Raji (cell line): ENCODE results near the gene FAM83D.

Source experiments
- POLR2A ChIP-seq: IDR thresholded peaks from 2 replicates; pipeline ENCODE4 v1.6.1; 2011; ENCODE audit warnings: low read depth, low read length, control low read depth; ENCODE audit not compliant: insufficient read depth

FAM83D gene

DNA sequence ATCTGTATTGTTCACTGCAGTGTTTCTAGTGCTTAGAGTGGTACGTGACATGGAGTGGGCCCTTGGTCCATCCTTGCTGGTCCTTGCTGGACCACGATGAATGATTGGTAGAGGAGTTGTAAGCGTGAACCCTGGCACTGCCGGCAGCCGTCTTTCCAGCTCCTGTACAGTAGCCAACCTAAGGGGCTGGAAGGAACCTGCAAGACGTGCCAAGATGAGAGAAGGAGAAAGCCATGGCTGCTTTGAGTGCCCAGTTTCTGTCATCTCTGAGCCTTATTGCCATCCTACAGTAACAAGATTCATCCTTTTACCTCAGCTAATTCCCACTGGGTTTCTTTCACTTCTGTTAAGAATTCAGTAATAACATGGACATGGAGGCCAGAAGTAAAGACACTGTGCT lies 41.9 kb downstream of the FAM83D start:
- TF ChIP-seq POLR2A: no peak

DNA sequence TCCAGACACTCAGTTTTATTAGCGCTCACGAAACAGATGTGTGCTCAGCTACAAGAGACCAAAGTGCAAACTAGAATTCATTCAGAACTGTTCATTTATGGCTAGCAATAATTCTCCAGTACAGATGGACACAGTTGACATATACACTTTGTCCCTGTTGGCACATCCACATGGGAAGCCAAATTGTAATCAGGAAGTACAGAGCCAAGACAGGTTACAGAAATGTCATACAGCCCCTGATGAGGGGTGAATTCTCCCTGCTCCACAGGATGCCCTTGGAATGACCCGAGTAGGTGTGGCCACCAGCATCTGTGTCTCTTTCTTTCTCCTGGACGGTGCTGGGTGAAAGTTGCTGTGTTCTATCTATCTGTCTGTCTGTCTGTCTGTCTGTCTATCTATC lies 43.5 kb downstream of the FAM83D start:
- no peak for TF ChIP-seq POLR2A

DNA sequence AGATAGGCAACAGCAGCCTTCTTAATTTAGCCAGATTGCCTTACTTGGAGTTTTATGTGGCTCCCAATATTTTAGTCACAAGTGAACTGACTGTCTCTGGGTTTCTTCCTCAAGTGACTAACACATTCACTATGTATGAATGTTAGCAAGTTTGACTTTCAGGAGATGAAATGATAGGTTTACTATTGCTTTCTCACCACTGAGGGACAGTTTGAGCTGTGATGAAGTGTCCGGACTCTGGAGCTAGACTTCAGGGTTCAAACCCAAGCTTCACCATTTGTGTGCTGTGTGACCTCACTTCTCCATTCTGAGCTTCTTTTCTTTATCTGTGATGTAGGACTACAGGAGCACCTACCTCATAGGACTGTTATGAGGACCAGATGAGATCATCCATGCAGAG lies 44.1 kb downstream of the FAM83D start:
- no peak for TF ChIP-seq POLR2A

DNA sequence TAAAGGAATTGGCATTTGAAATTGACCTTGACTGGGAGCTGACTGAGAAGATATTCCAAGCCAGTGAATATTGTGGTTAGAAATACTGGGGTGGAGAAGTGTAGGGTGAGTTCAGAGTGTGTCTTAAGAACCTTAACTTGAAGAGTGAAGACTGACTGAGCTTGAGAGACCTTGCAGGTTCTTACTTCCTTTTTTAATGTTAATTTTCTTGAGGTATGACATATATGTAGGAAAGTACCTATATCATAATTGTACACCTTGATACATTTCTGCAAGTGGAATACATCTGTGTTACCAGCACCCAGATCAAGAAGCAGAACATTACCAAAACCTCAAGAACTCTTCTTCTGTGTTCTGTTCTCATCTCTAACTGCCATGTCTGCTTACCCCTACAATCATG lies 46.9 kb downstream of the FAM83D start:
- no peak for TF ChIP-seq POLR2A

DNA sequence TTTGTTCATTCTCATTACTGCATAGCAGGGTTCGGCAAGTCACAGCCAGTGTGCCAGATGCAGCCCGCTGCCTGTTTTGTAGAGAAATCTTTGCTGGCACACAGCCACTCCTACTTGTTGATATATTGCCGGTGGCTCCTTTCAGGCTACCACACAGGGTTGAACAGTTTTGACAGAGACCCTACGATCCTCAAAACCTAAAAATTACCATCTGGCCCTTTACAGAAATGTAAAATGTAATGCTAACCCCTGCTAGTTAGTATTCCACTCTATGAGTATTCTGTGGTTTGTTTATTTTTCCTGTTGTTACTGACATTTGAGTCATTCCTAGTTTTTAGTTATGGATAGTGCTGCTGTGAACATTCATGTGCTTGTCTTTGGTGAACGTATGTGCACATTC lies 47.4 kb downstream of the FAM83D start:
- TF ChIP-seq POLR2A: no peak

DNA sequence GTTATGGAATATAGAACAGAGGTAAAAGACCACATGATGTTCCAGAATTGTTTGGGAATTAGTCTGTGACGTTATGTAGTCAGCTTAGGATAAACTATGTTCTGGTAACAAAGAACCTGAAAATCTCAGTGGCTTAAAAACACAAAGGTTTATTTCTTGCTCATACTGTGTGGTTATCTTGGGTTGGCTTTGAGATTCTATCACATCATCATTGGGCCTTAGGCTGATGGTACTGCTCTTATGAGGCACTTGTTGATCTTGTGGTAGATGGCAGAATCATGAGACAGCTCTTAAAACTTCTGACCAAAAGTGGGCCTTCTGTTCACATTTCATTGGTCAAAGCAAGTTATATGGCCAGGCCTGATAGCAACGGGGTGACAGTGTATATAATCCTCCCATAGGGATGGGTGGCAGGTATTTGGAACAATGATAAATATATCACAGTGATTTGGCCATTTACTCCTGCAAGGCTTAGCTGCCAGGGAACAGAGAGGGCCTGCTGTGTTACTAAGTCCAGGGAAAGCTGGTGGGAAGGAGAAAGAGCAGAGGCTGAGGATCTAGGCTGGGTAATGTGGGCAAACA lies 49.4 kb downstream of the FAM83D start:
- TF ChIP-seq POLR2A: no peak

DNA sequence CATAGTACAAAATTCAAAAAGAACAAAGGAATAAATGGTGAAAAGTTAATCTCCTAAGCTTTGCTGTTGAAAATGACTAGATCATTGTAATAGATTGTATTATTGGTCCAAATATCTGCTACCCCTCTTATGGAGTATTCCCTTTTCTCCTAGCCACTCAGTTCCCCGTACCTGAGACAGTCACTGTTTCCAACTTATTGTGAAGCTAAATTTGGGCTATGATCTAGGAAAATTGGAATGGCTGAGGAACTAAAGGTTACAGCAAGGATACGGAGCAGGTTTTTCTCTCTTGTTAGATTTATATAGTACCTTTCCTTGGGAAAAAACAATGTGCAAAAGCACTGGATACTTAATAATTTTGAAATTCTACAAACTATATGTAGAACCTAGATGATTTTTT lies 53.2 kb downstream of the FAM83D start:
- TF ChIP-seq POLR2A: no peak

DNA sequence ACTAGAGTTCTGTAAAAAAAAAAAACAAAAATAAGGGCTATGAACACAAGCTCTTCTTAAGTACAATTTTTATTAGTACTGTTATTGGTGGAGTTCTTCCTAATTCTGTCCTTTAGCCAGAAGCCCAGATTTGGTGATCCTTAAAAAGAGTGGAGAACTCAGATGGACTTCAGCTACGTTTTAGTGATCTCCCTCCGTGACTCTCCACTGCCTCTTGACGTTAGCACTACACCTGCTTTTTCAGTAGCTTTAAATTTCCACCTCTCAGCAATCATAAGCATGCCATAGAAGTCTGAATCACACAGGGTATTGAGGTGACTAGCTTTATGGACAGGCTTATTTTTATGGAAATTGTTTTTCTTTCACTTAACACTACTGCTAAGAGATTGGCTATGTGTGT lies 53.6 kb downstream of the FAM83D start:
- TF ChIP-seq POLR2A: no peak

DNA sequence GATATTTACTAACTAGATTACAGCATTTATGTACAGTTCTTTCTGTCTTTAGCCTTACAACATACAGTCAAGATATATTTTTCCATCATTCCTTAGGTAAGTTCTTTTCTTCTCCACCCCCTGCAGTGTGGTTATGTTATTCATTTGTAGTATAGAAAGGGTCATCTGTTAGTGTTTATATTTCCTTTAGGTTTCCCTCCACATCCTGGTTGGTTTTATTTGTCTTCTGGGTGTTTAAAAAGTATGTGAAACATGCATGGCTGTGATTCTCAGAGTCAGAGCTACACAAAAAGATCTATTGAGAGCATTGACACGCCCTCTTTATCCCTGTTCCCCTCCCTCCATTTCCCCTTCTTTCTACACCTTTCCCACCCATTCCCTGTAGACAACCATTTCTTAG lies 56.1 kb downstream of the FAM83D start:
- TF ChIP-seq POLR2A: no peak

DNA sequence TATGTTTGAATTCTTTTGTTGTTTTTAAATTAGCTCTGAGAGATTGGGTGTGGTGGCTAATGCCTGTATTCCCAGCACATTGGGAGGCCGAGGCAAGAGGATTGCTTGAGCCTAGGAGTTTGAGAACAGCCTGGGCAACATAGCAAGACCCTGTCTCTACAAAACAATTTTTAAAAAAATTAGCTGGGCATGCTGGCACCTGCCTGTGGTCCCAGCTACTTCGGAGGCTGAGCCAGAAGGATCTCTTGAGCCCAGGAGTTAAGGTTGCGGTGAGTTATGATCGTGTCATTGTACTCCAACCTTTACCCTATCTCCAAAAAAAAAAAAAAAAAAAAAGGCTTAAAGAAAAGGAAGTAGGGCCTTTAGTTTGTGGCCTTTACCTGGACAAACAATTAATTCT lies 58.8 kb downstream of the FAM83D start:
- TF ChIP-seq POLR2A: no peak

DNA sequence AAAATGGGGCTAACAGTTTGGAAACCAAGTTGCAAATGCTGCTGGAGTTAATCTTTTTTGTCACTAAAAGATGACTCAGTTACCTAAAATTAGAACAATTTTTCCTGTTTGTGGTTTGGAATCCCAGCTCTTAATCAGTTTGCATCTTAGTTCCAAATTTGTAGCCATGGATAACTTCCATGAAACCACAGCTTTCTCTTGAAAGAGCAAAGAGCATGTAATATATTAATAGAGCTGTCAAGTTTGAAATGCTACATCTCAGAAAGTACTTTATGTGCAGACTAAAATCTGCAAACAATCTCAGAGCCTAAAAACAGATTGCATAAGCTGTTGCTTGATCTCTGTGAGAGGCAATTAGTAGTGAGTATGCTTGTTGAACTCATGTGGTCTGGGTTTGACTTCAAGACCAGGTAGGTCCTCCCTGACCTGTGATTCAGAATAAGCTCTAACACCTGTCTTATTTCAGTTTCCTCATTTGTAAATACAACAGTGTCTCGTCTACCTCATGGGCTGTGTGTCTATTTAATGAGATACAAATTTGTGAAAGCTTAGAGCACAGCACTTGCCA lies 59.5 kb downstream of the FAM83D start:
- TF ChIP-seq POLR2A: no peak

DNA sequence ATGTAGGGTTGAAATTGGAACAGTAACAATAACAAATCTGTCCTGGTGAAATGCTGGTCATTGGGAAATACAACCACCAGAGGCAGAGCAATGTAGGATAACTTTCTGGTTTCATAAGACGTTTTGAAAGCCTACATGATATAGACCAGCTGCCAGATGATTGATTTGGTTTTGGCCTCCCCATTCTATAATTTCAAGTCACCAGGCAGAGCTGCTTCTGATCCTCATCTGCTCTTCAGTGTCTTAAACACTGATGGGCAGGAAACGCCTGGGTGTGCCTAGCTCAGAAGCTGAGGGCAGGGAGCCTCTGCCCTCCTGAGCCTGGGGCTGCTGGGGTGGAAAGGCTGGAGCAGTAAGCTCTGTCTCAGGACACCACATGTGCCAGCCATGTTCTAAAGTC lies 60.4 kb downstream of the FAM83D start:
- no peak for TF ChIP-seq POLR2A

DNA sequence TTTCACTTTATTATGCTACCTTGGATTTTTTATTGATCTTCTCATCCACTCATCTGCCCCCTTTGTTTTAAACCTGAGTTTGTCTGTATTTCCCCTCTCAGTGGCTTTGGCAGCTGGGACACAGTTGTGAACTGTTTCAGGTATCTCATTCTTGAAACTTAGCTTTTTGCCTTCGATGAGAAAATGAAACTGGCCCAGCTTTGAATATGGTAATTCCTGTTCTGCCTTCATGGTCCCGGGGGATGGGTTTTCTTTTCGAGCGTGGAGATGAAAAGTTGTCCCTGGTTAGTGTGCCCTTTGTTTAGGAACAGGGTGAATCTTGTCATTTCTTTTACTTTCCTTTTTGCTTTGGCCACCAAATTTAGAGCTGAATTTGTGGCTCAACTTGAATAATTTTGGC lies 61.6 kb downstream of the FAM83D start:
- no peak for TF ChIP-seq POLR2A

DNA sequence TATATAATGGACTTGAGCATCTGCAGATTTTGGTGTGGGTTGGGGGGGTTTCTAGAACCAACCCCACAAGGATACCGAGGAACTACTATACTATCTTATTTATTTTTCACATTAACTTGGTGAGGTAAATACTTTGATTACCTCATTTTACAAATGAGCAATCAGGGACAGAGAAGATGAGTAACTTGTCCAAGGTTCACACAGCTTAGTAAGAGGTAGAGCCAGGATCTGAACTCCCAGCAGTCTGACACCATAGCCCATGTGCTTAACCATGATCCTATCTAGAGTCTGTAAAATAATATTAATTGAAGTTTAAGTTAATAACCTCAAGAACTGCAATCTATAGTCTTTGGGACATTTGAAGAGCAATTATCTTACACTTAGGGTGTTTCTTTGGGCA lies 64.5 kb downstream of the FAM83D start:
- TF ChIP-seq POLR2A: no peak

DNA sequence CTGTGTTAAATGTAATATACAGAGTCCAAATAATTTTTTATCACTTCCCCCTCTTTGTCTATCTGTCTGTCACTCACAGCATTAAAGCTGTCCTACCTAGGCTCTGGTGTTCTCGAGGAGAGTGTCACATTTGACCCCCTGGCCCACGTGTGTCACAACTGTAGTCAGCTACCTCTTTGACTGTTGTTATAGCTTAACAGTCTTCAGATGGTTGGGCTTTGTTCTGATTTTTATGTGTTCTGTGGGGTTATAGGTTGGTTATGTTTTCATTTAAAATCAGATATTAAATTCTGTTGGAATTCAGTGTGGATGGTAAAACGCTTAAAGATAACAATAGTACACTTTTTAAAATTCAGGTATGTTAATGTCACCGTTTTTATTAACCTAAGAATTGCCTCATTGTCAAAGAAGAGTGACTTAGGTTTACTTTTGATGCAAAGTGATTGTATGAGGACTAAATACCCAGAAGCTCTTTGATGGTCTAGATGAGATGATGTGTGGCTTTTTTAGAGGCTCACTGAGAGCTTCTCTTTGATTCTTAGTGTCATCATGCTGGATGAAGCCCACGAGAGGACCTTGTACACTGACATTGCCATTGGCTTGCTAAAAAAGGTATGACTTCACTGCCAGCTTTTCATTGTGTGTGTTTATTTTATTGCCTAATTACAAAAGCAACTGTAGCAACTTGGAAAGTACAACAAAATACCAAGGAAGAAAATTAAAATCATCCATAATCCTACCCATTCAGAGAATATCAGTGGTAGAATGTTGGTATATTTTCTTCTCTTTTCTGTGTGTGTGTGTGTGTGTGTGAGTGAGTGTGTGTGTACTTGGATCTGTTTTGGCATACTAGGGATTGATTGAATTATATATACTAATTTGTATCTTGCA lies 65.8 kb downstream of the FAM83D start:
- TF ChIP-seq POLR2A: no peak

DNA sequence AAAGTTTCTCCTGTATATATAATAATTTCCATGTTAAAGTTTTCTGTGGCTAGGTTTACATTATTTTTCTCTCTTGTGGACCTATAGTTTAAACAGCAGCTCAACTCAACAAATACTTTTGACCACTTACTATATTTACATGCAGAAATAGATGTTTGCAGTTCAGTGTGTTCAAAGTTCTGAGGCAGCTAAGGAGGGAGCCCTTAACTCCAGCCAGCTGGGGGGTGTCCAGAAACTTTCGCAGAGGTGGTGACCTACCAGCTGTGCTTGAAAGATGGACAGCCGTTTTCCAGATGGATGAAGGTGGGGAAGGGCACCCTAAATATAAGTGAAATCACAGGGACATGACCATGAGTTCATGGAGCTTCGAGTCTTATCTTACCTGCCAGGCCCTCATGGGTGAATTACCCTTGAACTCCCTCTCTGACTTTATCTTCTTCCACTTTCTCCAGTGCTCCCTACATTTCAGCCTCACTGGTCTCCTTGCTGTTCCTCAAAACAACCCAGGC lies 69.4 kb downstream of the FAM83D start:
- no peak for TF ChIP-seq POLR2A
